Kidney (tissue), 14 donors: Measurements from ENCODE around the gene COQ7. TPM values are rescaled to one million over a fixed set of nuclear protein-coding genes. Genes with fewer than 3 reads are reported as not detected.

Experiments
- DNase-seq, 5 donors: peaks; one replicate each; pipeline ENCODE4 v3.0.0-alpha.2; 2013 to 2020
- FAIRE-seq: peaks from 2 replicates; lab custom pipeline; 2012; peaks lifted over from hg19 to GRCh38; lab: Jason Lieb, UNC
- H3K27ac ChIP-seq, 2 donors: one replicate each; pipeline ENCODE4 v1.7.0; 2013; ENCODE audit warnings: low read depth in 2 of 2, low read length in 2 of 2, inconsistent platforms in 1 of 2
- H3K27me3 ChIP-seq: one replicate; pipeline ENCODE4 v1.7.1; 2013; ENCODE audit warnings: low read length, inconsistent platforms; ENCODE audit not compliant: control insufficient read depth, insufficient read depth
- H3K36me3 ChIP-seq, 3 donors: one replicate each; pipeline versions ENCODE4 v1.7.0 to v1.7.1; 2013; ENCODE audit warnings: low read length in 3 of 3, control low read depth in 1 of 3, inconsistent platforms in 1 of 3; ENCODE audit not compliant: insufficient read depth in 3 of 3, control insufficient read depth in 2 of 3
- H3K4me1 ChIP-seq, 3 donors: one replicate each; pipeline versions ENCODE4 v1.7.0 to v1.7.1; 2013; ENCODE audit warnings: low read length in 3 of 3, inconsistent platforms in 1 of 3, low read depth in 1 of 3; ENCODE audit not compliant: control insufficient read depth in 2 of 3, insufficient read depth in 2 of 3
- H3K4me3 ChIP-seq, 3 donors: one replicate each; pipeline versions ENCODE4 v1.7.0 to v1.8.1; 2013; ENCODE audit warnings: low read length in 3 of 3, control low read depth in 1 of 3, inconsistent platforms in 1 of 3
- H3K9ac ChIP-seq, 3 donors: one replicate each; pipeline versions ENCODE4 v1.7.0 to v1.7.1; 2013; ENCODE audit warnings: low read length in 3 of 3, control low read depth in 1 of 3, inconsistent platforms in 1 of 3
- H3K9me3 ChIP-seq, 3 donors: one replicate each; pipeline versions ENCODE4 v1.7.0 to v1.7.1; 2013; ENCODE audit warnings: low read length in 3 of 3, control low read depth in 1 of 3, inconsistent platforms in 1 of 3; ENCODE audit not compliant: control insufficient read depth in 2 of 3, insufficient read depth in 1 of 3
- intact Hi-C: fragments of 100-400 bp; cut with DNase I; formaldehyde crosslinking; loops from one replicate; pipeline ENCODE4 v1.11.1; 2022
- polyA plus RNA-seq: library from polyadenylated mRNA; stranded (reverse); fragments of 350-450 nt; fragmentation: Illumina TruSeq; extraction: RNeasy Lipid Tissue Mini Kit (QIAGEN cat#74804); gene quantifications from one replicate; pipeline ENCODE4 v1.2.3, GENCODE V29; 2014; ENCODE audit warnings: low read depth, low replicate concordance; ENCODE audit not compliant: insufficient read depth
- total RNA-seq: library from RNA; stranded (reverse); fragmentation: NEBNext Ultra II Directional; extraction: Animal tissue kit (Norgen Biotek cat#: 25700); gene quantifications from one replicate; pipeline ENCODE4 v1.2.1, GENCODE V29; 2021
- TF ChIP-seq, protein P1 (sequence below): IDR thresholded peaks from 3 replicates; pipeline ENCODE4 v1.5.1; 2012; ENCODE audit warnings: mild to moderate bottlenecking, moderate library complexity, borderline replicate concordance; ENCODE audit not compliant: insufficient read depth; ENCODE audit errors: extremely low read depth
- donor health status: control.
- donor health status: control.
- donor health status: control.
- donor health status: control.
- donor health status: control.
- donor health status: DM: yes; HTN: yes; CAD: no.
- donor health status: Normal renal cell carcinoma (clear cell type).

COQ7 gene
- total and polyA plus RNA-seq, 2 donors from 2014 or later: 18.8 to 32.5 TPM

DNA sequence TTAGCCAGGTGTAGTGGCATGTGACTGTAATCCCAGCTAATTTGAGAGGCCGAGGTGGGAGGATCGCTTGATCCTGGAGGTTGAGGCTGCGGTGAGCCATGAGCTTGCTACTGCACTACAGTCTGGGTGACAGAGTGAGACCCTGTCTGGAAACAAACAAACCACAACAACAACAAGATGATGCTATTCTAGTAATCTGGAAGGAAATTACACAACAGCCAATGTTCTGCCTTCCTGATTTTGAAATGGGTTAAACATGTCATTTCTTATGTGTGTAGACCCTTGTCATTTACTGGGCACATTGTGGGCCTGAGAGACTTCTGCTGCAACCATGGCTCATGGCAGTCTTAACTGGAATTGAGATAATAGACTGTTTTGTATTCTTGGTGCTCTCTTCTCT is 5.9 kb downstream of the COQ7 start:
- no peak for DNase-seq
- no peaks in the 10 kb centered on the region for H3K27me3 ChIP-seq
- no peak overlapping the region for H3K4me3 ChIP-seq
- H3K27ac ChIP-seq: no peak overlapping the region
- intact Hi-C loops: no loop called here
- peaks cover 0 to 20% (median 3%) of the 10 kb centered on the region in 3 donors for H3K36me3 ChIP-seq
- TF ChIP-seq, protein P1, sequence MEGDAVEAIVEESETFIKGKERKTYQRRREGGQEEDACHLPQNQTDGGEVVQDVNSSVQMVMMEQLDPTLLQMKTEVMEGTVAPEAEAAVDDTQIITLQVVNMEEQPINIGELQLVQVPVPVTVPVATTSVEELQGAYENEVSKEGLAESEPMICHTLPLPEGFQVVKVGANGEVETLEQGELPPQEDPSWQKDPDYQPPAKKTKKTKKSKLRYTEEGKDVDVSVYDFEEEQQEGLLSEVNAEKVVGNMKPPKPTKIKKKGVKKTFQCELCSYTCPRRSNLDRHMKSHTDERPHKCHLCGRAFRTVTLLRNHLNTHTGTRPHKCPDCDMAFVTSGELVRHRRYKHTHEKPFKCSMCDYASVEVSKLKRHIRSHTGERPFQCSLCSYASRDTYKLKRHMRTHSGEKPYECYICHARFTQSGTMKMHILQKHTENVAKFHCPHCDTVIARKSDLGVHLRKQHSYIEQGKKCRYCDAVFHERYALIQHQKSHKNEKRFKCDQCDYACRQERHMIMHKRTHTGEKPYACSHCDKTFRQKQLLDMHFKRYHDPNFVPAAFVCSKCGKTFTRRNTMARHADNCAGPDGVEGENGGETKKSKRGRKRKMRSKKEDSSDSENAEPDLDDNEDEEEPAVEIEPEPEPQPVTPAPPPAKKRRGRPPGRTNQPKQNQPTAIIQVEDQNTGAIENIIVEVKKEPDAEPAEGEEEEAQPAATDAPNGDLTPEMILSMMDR: no peak
- H3K9me3 ChIP-seq: no peaks in the 10 kb centered on the region
- no peak for FAIRE-seq
- H3K9ac ChIP-seq: no peak overlapping the region
- H3K4me1 ChIP-seq: peaks cover 0 to 5% (median 0%) of the 10 kb centered on the region in 3 donors

DNA sequence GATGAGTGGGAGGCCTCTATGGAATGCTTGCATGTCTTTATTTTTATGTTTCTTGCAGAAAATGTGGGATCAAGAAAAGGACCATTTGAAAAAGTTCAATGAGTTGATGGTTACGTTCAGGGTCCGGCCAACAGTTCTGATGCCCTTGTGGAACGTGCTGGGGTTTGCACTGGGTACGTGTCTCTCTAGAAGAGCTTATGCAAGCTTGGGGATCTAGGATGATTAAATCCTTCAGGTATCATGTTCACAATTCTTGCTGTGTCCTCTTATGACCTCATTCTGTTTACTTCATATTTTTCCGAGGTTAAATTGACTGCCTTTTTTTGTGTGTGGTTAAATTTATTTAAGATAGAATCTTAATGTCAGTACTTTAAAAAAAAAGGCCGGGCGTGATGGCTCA is 6.4 kb downstream of the COQ7 start:
- TF ChIP-seq, protein P1: no peak
- no peak for DNase-seq
- H3K9ac ChIP-seq: no peak overlapping the region
- no peaks in the 10 kb centered on the region for H3K27me3 ChIP-seq
- H3K9me3 ChIP-seq: no peaks in the 10 kb centered on the region
- no peaks in the 10 kb centered on the region for H3K4me1 ChIP-seq
- no peak for FAIRE-seq
- intact Hi-C loops: no loop called here
- H3K36me3 ChIP-seq: peaks cover 0 to 23% (median 5%) of the 10 kb centered on the region in 3 donors
- no peak overlapping the region for H3K27ac ChIP-seq
- H3K4me3 ChIP-seq: no peak overlapping the region

DNA sequence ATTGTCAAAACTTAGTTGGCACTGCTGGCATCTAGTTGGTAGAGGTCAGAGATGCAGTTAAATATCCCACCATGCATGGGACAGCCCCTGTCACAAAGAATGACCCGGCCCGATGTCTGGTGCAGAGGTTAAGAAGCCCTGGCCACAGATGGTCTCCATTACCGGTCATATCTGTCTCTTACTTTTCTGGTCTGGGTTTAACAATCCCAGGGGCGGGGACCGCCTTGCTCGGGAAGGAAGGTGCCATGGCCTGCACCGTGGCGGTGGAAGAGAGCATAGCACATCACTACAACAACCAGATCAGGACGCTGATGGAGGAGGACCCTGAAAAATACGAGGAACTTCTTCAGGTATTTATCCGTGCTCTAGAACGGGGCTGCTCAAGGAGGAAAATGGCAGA is 8.1 kb downstream of the COQ7 start:
- TF ChIP-seq, protein P1: no peak
- no peak overlapping the region for H3K9ac ChIP-seq
- H3K27me3 ChIP-seq: no peaks in the 10 kb centered on the region
- H3K9me3 ChIP-seq: no peaks in the 10 kb centered on the region
- H3K4me1 ChIP-seq: no peaks in the 10 kb centered on the region
- FAIRE-seq: no peak
- no peak overlapping the region for H3K4me3 ChIP-seq
- DNase-seq: no peak
- H3K27ac ChIP-seq: no peak overlapping the region
- intact Hi-C loops: no loop called here
- H3K36me3 ChIP-seq: peaks cover 0 to 26% (median 5%) of the 10 kb centered on the region in 3 donors

DNA sequence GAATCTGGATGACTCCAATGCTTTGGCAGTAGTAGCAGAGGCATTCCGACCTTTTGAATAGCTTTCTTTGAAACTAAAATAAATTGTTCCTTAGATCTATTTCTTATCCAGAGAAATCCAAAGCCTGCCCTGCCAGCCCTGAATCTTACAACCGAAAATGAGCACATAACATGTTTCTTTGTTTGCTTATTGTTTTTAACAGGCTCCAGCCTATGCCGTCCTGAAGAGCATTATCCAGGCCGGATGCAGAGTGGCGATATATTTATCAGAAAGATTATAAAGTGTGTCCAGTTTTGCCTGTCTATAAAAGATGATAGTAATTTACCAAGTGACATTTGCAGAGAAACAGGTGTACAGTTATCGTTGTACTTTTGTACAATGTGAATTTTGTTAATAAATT is 10.5 kb downstream of the COQ7 start:
- H3K27ac ChIP-seq: no peak overlapping the region
- intact Hi-C loops: no loop called here
- no peaks in the 10 kb centered on the region for H3K27me3 ChIP-seq
- H3K36me3 ChIP-seq: peaks cover 0 to 20% (median 7%) of the 10 kb centered on the region in 3 donors
- DNase-seq (no peak), FAIRE-seq (no peak)
- no peaks in the 10 kb centered on the region for H3K9me3 ChIP-seq
- H3K4me3 ChIP-seq: no peak overlapping the region
- H3K4me1 ChIP-seq: no peaks in the 10 kb centered on the region
- TF ChIP-seq, protein P1: no peak
- no peak overlapping the region for H3K9ac ChIP-seq
